OCI-LY3 (cell line): ENCODE measurements around the gene BID.

ENCODE experiments used
- H2AFZ ChIP-seq: fragments of 200-600, 300-600 bp; shearing (Covaris generic); 2 replicates; pipeline ENCODE4 v1.6.0; 2014; ENCODE audit warnings: antibody characterized with exemption, low read depth, low read length
- H3K27ac ChIP-seq: fragments of 200-600, 300-600 bp; sonication (generic); 2 replicates; pipeline ENCODE4 v1.5.1; 2014; ENCODE audit warnings: mild to moderate bottlenecking, low read length, moderate library complexity, mixed read lengths
- H3K27me3 ChIP-seq: fragments of 200-600, 300-600 bp; sonication (generic); 2 replicates; pipeline ENCODE4 v1.6.1; 2014; ENCODE audit warnings: low read depth, low read length, mixed read lengths
- H3K36me3 ChIP-seq: fragments of 200-600, 300-600 bp; sonication (generic); replicated peaks from 2 replicates; pipeline ENCODE3; 2014; ENCODE audit warnings: low read depth, low read length, mixed read lengths
- H3K4me1 ChIP-seq: fragments of 300-600, 200-600 bp; sonication (generic); 2 replicates; pipeline ENCODE4 v1.6.1; 2014; ENCODE audit warnings: low read length, mixed read lengths
- H3K4me2 ChIP-seq: fragments of 200-600, 300-600 bp; sonication (generic); 2 replicates; pipeline ENCODE4 v1.6.1; 2014; ENCODE audit warnings: low read length, mixed read lengths
- H3K4me3 ChIP-seq: fragments of 300-600, 200-600 bp; sonication (generic); 2 replicates; pipeline ENCODE4 v1.5.1; 2014; ENCODE audit warnings: antibody characterized with exemption, mild to moderate bottlenecking, low read length, moderate library complexity
- H3K79me2 ChIP-seq: fragments of 300-600, 200-600 bp; shearing (Covaris generic); 2 replicates; pipeline ENCODE4 v1.6.1; 2014; ENCODE audit warnings: mild to moderate bottlenecking, low read length, mixed read lengths
- H3K9ac ChIP-seq: fragments of 300-600, 200-600 bp; shearing (Covaris generic); 2 replicates; pipeline ENCODE4 v1.6.0; 2014; ENCODE audit warnings: mild to moderate bottlenecking, low read length, moderate library complexity
- H3K9me3 ChIP-seq: fragments of 200-600, 300-600 bp; shearing (Covaris generic); 2 replicates; pipeline ENCODE4 v1.6.1; 2014; ENCODE audit warnings: low read length, mixed read lengths; ENCODE audit not compliant: insufficient read depth
- H4K20me1 ChIP-seq: fragments of 200-600, 300-600 bp; sonication (generic); 2 replicates; pipeline ENCODE4 v1.6.1; 2016; ENCODE audit warnings: low read length, mixed read lengths; ENCODE audit not compliant: insufficient read depth
- CTCF ChIP-seq: fragments of 200-600, 300-600 bp; sonication (generic); IDR thresholded peaks from 2 replicates; pipeline ENCODE4 v1.5.1; 2014; ENCODE audit warnings: antibody characterized with exemption, low read length, low read depth
- EZH2phosphoT487 ChIP-seq: fragments of 200-600 bp; shearing (Covaris generic); IDR thresholded peaks from 2 replicates; pipeline ENCODE4 v1.6.1; 2018; ENCODE audit warnings: antibody characterized with exemption, mixed run types, low read depth

The BID gene

GRCh38 chr22:17788528-17789378 lies 14.5 kb upstream of the BID start:
- no peak overlapping the region for H3K27ac ChIP-seq

GRCh38 chr22:17787716-17788330 lies 13.6 kb upstream of the BID start:
- H3K9me3 ChIP-seq = no peaks in the 10 kb centered on the region
- TF ChIP-seq CTCF = no peak
- no peak for TF ChIP-seq EZH2phosphoT487
- no peaks in the 10 kb centered on the region for H3K27me3 ChIP-seq
- no peak overlapping the region for H3K9ac ChIP-seq
- H3K4me2 ChIP-seq = no peak overlapping the region
- H4K20me1 ChIP-seq = no peaks in the 10 kb centered on the region
- H3K36me3 ChIP-seq = peaks cover 43% of the 10 kb centered on the region
- H3K27ac ChIP-seq = no peak overlapping the region
- H3K79me2 ChIP-seq = no peaks in the 10 kb centered on the region; the same call in 1 of the 2 replicates
- H3K4me3 ChIP-seq = no peak overlapping the region
- no peak overlapping the region for H2AFZ ChIP-seq
- peaks cover 13% of the 10 kb centered on the region for H3K4me1 ChIP-seq

More at GRCh38 chr22:17788528-17789378, 14.5 kb upstream of the BID start:
- no peaks in the 10 kb centered on the region for H3K27me3 ChIP-seq
- no peaks in the 10 kb centered on the region; the same call in 1 of the 2 replicates for H3K79me2 ChIP-seq
- H3K4me2 ChIP-seq = no peak overlapping the region
- no peaks in the 10 kb centered on the region for H3K9me3 ChIP-seq
- H4K20me1 ChIP-seq = no peaks in the 10 kb centered on the region
- no peak for TF ChIP-seq CTCF
- TF ChIP-seq EZH2phosphoT487 = no peak
- H2AFZ ChIP-seq = no peak overlapping the region
- H3K9ac ChIP-seq = no peak overlapping the region
- H3K4me1 ChIP-seq = peaks cover 20% of the 10 kb centered on the region
- peaks cover 51% of the 10 kb centered on the region for H3K36me3 ChIP-seq
- no peak overlapping the region for H3K4me3 ChIP-seq

- H2AFZ ChIP-seq = no peak overlapping the region
- no peak overlapping the region for H3K27ac ChIP-seq
- H3K27me3 ChIP-seq = no peaks in the 10 kb centered on the region
- no peaks in the 10 kb centered on the region for H3K9me3 ChIP-seq
- H3K79me2 ChIP-seq = peaks cover 5% of the 10 kb centered on the region
- no peak for TF ChIP-seq EZH2phosphoT487
- TF ChIP-seq CTCF = no peak
- H3K4me3 ChIP-seq = no peak overlapping the region
- no peak overlapping the region for H3K4me2 ChIP-seq
- H3K9ac ChIP-seq = no peak overlapping the region
- H4K20me1 ChIP-seq = no peaks in the 10 kb centered on the region
- H3K4me1 ChIP-seq = peaks cover 13% of the 10 kb centered on the region
- H3K36me3 ChIP-seq = peaks cover 38% of the 10 kb centered on the region
Observed at GRCh38 chr22:17787241-17787640, 13.0 kb upstream of the BID start.

GRCh38 chr22:17786435-17787161 lies 12.3 kb upstream of the BID start:
- Histone ChIP-seq H3K9ac (no peak overlapping the region), H3K4me3 (no peak overlapping the region), H3K79me2 (peaks cover 10% of the 10 kb centered on the region), H3K27ac (no peak overlapping the region), H3K36me3 (peaks cover 36% of the 10 kb centered on the region), H3K27me3 (no peaks in the 10 kb centered on the region), H3K9me3 (no peaks in the 10 kb centered on the region), H2AFZ (no peak overlapping the region), H3K4me1 (peaks cover 20% of the 10 kb centered on the region), H4K20me1 (no peaks in the 10 kb centered on the region), H3K4me2 (no peak overlapping the region)
- TF ChIP-seq CTCF = no peak
- TF ChIP-seq EZH2phosphoT487 = no peak
